ENCODE data around the gene IGBP1.
"Not testable (repeated sequence)": the region's sequence is repeated elsewhere in the genome, so short reads cannot be mapped to it uniquely, and the experiment has no call there.

Gene IGBP1

DNA sequence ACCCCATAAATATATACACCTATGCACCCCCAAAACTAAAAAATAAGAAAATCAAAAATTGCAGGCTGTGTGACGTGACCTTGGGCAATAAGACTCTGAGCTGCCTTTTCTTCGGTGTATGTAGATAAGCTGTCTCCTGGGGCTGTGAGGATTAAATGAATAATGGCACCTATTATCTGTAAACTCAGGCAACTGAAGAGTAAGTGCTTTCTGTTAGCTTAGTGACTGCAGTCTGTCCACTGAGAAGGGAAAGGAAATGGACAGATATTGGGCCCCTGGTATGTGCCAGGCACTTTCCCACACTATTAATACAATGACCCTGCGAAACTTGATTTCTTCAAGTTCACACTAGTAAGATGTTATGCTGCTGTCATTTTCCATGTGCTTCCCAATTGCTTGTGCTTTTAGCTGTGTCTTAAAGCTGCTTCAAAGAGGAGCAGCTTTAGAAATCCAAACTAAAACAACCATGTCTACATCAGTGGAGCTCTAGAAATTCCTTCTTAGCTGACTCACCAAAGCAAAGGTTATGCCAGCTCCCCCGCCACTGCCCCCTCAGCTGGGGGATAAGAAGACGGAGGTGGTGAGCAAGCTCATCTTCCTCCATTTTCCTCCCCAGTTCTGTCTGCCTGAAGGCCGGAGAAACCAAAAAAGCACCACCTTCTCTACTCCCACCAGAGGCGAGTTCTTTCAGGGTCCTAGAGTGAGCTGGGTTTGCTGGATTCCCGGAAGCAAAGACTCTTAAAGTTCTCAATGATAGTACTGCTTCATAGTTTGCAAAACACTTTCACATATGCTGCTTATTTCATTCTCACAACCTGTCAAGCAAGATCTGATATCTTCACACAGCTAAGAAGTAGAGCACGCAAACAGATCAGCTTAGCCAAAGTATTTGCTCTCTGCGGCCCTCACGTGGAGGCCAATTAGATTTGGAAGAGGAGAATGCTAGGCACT, 35.3 kb downstream of the IGBP1 start:
- DNase-seq = peak; percentile 82

DNA sequence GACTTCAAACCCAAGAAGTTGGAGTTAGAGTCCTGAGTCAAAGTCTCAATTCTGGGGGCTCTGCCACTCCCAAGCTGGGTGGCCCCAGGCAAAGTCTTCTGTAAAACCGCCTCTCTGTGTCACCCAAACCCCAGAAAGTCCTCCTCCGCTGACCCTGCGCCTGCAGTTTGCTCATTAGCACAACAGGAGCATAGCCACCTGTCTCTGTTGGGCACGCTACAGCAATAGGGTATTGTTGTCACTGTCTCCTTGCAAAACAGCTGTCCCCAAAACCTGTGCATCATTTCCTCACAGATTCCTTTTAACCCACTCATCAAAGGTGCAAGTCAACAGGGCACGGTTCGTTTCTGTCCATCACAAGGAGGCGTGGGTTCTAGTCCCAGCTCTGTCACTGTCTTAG, 36.0 kb downstream of the IGBP1 start:
- DNase-seq = no peak

GRCh38 chrX:70171624-70172023, 38.4 kb downstream of the IGBP1 start:
- DNase-seq = peak; percentile 4

- DNase-seq = peak; percentile 29
Measured at GRCh38 chrX:70172221-70172620, 39.0 kb downstream of the IGBP1 start.

DNA sequence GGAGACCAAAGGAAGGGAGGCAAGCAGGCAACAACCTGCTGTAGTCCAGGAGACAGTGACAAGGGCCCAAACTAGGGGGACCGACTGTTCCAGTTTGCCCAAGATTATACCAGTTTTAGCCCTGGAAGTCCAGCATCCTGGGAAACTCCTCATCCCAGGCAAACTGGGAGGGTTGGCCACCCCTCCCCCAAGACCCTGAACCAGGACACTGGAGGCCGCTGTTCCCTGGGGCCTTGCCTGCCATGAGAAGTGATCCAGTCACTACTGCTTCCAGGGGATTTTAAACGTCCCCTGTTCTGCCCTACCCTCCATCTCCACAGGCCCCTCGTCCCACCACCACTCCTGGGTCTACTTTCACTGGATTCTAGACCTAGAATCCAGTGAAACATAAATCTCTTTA, 39.7 kb downstream of the IGBP1 start:
- no peak for DNase-seq

GRCh38 chrX:70174754-70175153, 41.5 kb downstream of the IGBP1 start:
- no peak for DNase-seq

GRCh38 chrX:70175338-70175737, 42.1 kb downstream of the IGBP1 start:
- DNase-seq = no peak

DNA sequence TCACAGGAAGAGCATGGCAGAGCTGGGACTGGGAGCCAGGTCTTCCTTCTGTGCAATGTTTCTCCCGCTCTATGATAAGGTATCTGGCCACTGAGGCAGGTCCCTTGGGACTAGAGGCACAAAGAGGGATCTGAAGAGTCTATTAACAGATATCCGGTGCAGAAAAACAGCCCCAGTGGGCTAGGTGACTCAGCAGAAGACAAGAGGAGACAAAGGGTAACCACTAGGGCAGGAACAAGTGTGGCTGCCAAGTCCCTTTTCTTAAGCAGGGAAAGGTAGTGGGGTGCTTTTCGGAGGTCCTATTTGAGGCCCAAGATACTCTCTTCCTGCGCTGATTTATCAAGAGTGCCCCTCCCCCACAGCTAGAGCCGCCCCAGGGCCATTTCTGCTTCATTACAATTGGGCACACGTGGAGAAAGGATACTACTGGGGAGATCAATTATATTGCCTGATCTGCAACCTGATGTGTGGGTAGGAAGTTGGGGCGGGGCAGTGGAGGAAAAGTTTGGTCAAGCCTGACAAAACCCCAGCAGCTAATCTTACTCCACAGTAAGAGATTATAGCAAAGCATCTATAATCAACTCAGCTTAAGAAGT, 43.8 kb downstream of the IGBP1 start, which contains the start of gene DGAT2L6:
DGAT2L6 (plus strand) TSS at position 546 of the 596 bp plus-strand sequence. CDS start 100 bp downstream, outside the sequence.
- DNase-seq = peak; percentile 31

GRCh38 chrX:70183091-70183490, 49.8 kb downstream of the IGBP1 start:
- DNase-seq = no peak

GRCh38 chrX:70190225-70190624, 57.0 kb downstream of the IGBP1 start:
- no peak for DNase-seq

GRCh38 chrX:70196961-70197720, 63.9 kb downstream of the IGBP1 start:
- peak; percentile 37 for DNase-seq

DNA sequence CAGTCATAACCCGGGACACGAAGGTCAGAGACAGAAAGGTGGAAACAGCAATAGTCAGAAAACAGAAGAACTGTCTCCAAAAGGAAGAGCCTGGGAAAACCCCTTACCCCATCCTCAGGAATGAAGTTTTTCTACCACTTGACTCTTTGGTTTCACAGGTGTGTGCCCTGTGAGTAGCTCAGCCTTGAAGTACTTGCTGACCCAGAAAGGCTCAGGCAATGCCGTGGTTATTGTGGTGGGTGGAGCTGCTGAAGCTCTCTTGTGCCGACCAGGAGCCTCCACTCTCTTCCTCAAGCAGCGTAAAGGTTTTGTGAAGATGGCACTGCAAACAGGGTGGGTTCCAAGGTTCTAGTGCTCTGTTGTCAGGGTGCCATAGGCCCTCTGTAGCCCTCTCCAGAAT, 68.5 kb downstream of the IGBP1 start:
- no peak for DNase-seq

GRCh38 chrX:70208479-70208878, 75.2 kb downstream of the IGBP1 start:
- no peak for DNase-seq

- DNase-seq = not testable (repeated sequence)
Measured at GRCh38 chrX:70209570-70209969, 76.3 kb downstream of the IGBP1 start.

Measured in fibroblast of skin of back (primary cell).